ENCODE data around the gene DNMBP.
"Not testable (repeated sequence)": the region's sequence is repeated elsewhere in the genome, so short reads cannot be mapped to it uniquely, and the experiment has no call there.

DNMBP gene

GRCh38 chr10:99906470-99906869 is 103.3 kb downstream of the DNMBP start:
- no peak for DNase-seq

GRCh38 chr10:99905971-99906370 is 103.8 kb downstream of the DNMBP start:
- no peak for DNase-seq

GRCh38 chr10:99895867-99896266 is 113.9 kb downstream of the DNMBP start:
- no peak for DNase-seq

- not testable (repeated sequence) for DNase-seq
Observed at GRCh38 chr10:99895066-99895465, 114.7 kb downstream of the DNMBP start.

GRCh38 chr10:99894613-99895012 is 115.1 kb downstream of the DNMBP start:
- no peak for DNase-seq

GRCh38 chr10:99888622-99889021 is 121.1 kb downstream of the DNMBP start:
- DNase-seq, result no peak

- DNase-seq, result no peak
Observed at GRCh38 chr10:99883523-99883922, 126.2 kb downstream of the DNMBP start.

- DNase-seq, result no peak
Observed at GRCh38 chr10:99881371-99881770, 128.4 kb downstream of the DNMBP start.

GRCh38 chr10:99880080-99880835 is 129.5 kb downstream of the DNMBP start:
- no peak for DNase-seq

- DNase-seq, result no peak
Observed at GRCh38 chr10:99875473-99875872, 134.3 kb downstream of the DNMBP start.

- DNase-seq, result no peak
Observed at GRCh38 chr10:99874341-99875085, 135.2 kb downstream of the DNMBP start.

- DNase-seq, result no peak
Observed at GRCh38 chr10:99873846-99874245, 135.9 kb downstream of the DNMBP start.

- no peak for DNase-seq
Observed at GRCh38 chr10:99872367-99873162, 137.2 kb downstream of the DNMBP start.

GRCh38 chr10:99870123-99870730 is 139.5 kb downstream of the DNMBP start:
- DNase-seq, result peak; percentile 58

GRCh38 chr10:99869581-99870122 is 140.1 kb downstream of the DNMBP start:
- peak; percentile 4 for DNase-seq

GRCh38 chr10:99867250-99867649 is 142.5 kb downstream of the DNMBP start:
- not testable (repeated sequence) for DNase-seq

- DNase-seq, result not testable (repeated sequence)
Observed at GRCh38 chr10:99863535-99864240, 146.1 kb downstream of the DNMBP start.

- no peak for DNase-seq
Observed at GRCh38 chr10:99860466-99860865, 149.3 kb downstream of the DNMBP start.

GRCh38 chr10:99859585-99859984 is 150.2 kb downstream of the DNMBP start:
- no peak for DNase-seq

GRCh38 chr10:99858849-99859248 is 150.9 kb downstream of the DNMBP start:
- no peak for DNase-seq

- no peak for DNase-seq
Observed at GRCh38 chr10:99855479-99856071, 154.2 kb downstream of the DNMBP start.

GRCh38 chr10:99854860-99855259 is 154.9 kb downstream of the DNMBP start:
- DNase-seq, result no peak
